ENCODE data around the gene MNX1. TPM values are rescaled to one million over a fixed set of nuclear protein-coding genes. Genes with fewer than 3 reads are reported as not detected.

MNX1 gene
- total and polyA plus RNA-seq, 7 donors = 4.2 to 5.3 (median 4.2) TPM; not detected in 4

DNA sequence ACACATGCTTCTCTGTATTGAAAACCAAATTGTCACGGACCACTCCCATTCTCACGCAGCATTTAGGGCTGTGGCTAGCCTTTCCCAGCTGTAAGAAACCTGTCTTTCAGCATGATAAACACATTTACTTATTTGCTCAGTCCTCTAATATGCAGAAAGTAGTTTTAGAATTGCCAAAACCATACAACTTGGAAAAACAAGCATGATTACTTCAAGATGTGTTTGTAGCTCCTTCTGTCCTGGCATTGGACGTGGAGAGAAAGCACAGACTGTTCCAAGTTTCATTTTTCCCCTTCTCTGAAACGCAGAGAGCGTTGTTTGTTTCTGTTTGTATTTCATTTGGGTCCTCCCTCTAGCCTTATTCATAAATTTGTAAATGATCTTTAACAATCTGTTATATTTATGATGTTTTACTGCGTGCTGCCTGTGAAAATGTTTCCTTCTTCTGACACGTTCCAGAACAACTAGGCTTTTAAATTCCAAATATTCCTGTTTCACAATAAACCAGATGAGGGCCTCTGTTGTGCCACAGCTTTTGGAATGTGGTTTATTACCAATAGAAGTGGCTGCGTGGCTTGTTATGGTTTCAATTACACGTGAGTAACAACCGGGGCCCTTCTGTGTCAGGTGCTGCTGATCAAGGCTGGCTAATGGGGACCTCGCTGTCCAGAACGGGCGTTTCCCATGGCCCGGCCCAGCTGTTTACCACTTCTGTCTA lies 26.1 kb downstream of the MNX1 start:
- Histone ChIP-seq H3K27ac (peak overlapping the region in 3 of 4 donors; percentile 4 to 46 (median 15)), H3K27me3 (peaks cover 0 to 4% (median 0%) of the 10 kb centered on the region in 3 donors), H3K9me3 (peaks cover 0 to under 1% (median 0%) of the 10 kb centered on the region in 4 donors), H3K36me3 (no peaks in the 10 kb centered on the region), H3K4me3 (peak overlapping the region in 3 of 4 donors; percentile 1 to 19 (median 13)), H3K4me1 (peaks cover 0 to 13% (median 11%) of the 10 kb centered on the region in 4 donors)
- TF ChIP-seq EP300 (IDR thresholded peaks at IDR 0.05) = peak in 1 of 4 donors; percentile 52
- TF ChIP-seq, protein P1, sequence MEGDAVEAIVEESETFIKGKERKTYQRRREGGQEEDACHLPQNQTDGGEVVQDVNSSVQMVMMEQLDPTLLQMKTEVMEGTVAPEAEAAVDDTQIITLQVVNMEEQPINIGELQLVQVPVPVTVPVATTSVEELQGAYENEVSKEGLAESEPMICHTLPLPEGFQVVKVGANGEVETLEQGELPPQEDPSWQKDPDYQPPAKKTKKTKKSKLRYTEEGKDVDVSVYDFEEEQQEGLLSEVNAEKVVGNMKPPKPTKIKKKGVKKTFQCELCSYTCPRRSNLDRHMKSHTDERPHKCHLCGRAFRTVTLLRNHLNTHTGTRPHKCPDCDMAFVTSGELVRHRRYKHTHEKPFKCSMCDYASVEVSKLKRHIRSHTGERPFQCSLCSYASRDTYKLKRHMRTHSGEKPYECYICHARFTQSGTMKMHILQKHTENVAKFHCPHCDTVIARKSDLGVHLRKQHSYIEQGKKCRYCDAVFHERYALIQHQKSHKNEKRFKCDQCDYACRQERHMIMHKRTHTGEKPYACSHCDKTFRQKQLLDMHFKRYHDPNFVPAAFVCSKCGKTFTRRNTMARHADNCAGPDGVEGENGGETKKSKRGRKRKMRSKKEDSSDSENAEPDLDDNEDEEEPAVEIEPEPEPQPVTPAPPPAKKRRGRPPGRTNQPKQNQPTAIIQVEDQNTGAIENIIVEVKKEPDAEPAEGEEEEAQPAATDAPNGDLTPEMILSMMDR (IDR thresholded peaks at IDR 0.05) = no peak
- no peak for TF ChIP-seq POLR2A (IDR thresholded peaks at IDR 0.05)
- peak in 3 of 4 donors; percentile 4 to 84 (median 61) for TF ChIP-seq POLR2AphosphoS5 (IDR thresholded peaks at IDR 0.05)
- intact Hi-C loops (cut with DNase I) = no loop called here
- 17 to 53% methylated on average over 14 of the region's 14 CpGs for WGBS, 2 donors
- no peak for DNase-seq

DNA sequence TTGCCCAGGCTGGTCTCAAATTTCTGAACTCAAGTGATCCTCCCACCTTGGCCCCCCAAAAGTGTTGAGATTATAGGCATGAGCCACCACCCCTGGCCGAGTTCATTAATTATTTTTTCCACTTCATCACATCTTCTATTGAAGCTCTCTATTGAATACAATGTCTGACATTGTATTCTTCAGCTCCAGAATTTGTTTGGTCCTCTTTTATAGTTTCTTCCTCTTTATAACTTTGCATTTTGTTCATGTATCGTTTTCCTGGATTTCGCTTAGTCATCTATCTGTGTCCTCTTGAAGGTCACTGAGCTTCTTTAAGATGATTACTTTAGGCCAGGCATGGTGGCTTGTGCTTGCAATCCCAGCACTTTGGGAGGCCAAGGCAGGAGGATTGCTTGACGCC lies 30.8 kb downstream of the MNX1 start:
- Histone ChIP-seq H3K4me1 (peaks cover 0 to 8% (median 7%) of the 10 kb centered on the region in 4 donors), H3K36me3 (no peaks in the 10 kb centered on the region), H3K27ac (no peak overlapping the region), H3K27me3 (no peaks in the 10 kb centered on the region), H3K4me3 (no peak overlapping the region), H3K9me3 (peaks cover 0 to 6% (median 0%) of the 10 kb centered on the region in 4 donors)
- intact Hi-C loops (cut with DNase I) = no loop called here
- WGBS, 2 donors = 95 to 96% methylated on average over 4 of the region's 4 CpGs
- TF ChIP-seq POLR2A (IDR thresholded peaks at IDR 0.05) (no peak), POLR2AphosphoS5 (IDR thresholded peaks at IDR 0.05) (no peak), EP300 (IDR thresholded peaks at IDR 0.05) (no peak)
- TF ChIP-seq, protein P1 (IDR thresholded peaks at IDR 0.05) = no peak
- DNase-seq = no peak

DNA sequence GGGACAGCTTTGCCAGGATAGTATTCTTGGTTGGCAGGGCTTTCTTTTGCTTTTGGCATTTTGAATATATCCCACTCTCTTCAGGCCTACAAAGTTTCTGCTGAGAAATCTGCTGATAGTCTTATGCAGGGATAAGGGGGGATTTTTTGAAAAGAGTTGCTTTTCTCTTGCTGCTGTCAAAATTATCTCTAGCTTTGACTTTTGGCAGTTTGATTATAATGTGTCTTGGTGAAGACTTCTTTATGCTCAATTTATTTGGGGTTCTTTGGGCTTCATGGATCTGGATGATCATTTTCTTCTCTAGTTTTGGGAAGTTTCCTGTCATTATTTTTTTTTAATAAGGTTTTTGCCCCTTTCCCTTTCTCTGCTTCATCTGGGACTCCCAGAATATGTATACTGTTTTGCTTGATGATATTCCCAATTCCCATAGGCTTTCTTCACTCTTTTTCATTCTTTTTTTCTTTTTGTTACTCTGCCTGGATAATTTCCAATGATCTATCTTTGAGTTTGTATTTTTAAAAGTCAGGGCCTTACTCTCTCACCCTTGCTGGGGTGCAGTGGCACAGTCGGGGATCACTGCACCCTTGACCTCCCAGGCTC lies 31.4 kb downstream of the MNX1 start:
- no peak for DNase-seq
- H3K36me3 ChIP-seq = no peaks in the 10 kb centered on the region
- intact Hi-C loops (cut with DNase I) = no loop called here
- 91% methylated on average over 1 of the region's 1 CpG for WGBS, 2 donors
- H3K9me3 ChIP-seq = peaks cover 0 to 6% (median 0%) of the 10 kb centered on the region in 4 donors
- H3K4me3 ChIP-seq = no peak overlapping the region
- H3K4me1 ChIP-seq = peaks cover 0 to 5% (median 1%) of the 10 kb centered on the region in 4 donors
- no peaks in the 10 kb centered on the region for H3K27me3 ChIP-seq
- TF ChIP-seq, protein P1 (IDR thresholded peaks at IDR 0.05) = no peak
- no peak for TF ChIP-seq EP300 (IDR thresholded peaks at IDR 0.05)
- TF ChIP-seq POLR2AphosphoS5 (IDR thresholded peaks at IDR 0.05) = no peak
- no peak for TF ChIP-seq POLR2A (IDR thresholded peaks at IDR 0.05)
- no peak overlapping the region for H3K27ac ChIP-seq

DNA sequence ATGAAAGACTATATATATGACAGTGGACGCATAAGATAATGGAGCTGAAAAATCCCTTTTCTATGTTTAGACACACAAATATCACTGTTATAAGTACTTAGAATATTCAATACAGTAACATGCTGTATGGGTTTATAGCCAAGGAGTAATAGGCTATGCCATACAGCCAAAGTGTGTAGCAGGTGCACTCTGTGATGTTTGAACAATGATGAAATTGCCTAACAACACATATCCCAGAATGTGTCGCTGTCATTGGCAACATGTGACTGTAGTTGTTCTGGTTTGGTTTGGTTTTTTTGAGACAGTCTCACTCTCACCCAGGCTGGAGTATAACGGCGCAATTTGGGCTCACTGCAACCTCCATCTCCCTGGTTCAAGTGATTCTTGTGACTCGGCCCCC lies 34.8 kb downstream of the MNX1 start:
- peaks cover 0 to 32% (median 3%) of the 10 kb centered on the region in 4 donors for H3K36me3 ChIP-seq
- no peaks in the 10 kb centered on the region for H3K27me3 ChIP-seq
- intact Hi-C loops (cut with DNase I) = no loop called here
- H3K9me3 ChIP-seq = peaks cover 0 to 6% (median 0%) of the 10 kb centered on the region in 4 donors
- TF ChIP-seq EP300 (IDR thresholded peaks at IDR 0.05) (no peak), POLR2A (IDR thresholded peaks at IDR 0.05) (no peak), POLR2AphosphoS5 (IDR thresholded peaks at IDR 0.05) (no peak)
- TF ChIP-seq, protein P1 (IDR thresholded peaks at IDR 0.05) = no peak
- no peak for DNase-seq
- H3K4me3 ChIP-seq = no peak overlapping the region
- no peak overlapping the region for H3K27ac ChIP-seq
- WGBS, 2 donors = 51 to 83% methylated on average over 5 of the region's 5 CpGs
- H3K4me1 ChIP-seq = no peaks in the 10 kb centered on the region

All from sigmoid colon (tissue), 7 donors.